ENCODE data around the gene OGFRL1.
A peak's percentile ranks its signal among the peaks of the same experiment; 100 is the strongest.

OGFRL1 gene

DNA sequence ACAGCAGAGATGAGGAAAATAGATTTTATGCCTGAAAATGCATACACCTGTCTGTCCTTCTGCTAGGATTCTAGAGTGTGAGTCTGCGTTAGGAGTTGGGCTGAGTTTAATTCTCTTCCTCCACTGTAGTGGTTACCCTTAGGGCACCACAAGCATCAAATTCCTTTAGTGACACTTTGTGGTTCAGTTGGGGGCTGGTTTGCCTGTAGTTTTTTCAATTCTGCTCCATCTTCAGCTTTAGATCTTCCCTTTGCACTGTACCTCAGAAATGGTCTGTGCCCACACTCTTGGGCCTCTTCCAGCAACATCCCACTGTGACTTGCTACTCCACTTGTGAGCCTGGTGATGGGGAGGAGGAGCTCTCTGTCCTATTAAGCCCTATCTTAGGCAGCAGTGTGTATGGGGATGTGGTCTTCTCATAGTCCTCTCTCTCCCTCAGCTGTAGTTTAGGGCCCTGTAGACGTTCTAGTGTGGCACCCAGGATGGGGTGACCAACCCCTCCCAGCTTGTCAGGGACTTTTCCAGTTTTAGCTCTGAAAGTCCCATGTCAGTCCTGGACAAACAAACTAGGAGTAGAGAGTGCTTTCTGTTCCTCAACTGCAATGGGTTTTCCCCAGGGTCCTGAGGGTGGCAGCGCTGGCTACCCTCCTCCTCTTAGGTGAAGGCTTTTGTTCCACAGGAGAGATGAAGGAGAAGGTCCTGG lies 19.7 kb upstream of the OGFRL1 start:
- H3K27ac ChIP-seq = no peak overlapping the region
- TF ChIP-seq ZFX (IDR thresholded peaks at IDR 0.05) = no peak
- TF ChIP-seq, protein P1, sequence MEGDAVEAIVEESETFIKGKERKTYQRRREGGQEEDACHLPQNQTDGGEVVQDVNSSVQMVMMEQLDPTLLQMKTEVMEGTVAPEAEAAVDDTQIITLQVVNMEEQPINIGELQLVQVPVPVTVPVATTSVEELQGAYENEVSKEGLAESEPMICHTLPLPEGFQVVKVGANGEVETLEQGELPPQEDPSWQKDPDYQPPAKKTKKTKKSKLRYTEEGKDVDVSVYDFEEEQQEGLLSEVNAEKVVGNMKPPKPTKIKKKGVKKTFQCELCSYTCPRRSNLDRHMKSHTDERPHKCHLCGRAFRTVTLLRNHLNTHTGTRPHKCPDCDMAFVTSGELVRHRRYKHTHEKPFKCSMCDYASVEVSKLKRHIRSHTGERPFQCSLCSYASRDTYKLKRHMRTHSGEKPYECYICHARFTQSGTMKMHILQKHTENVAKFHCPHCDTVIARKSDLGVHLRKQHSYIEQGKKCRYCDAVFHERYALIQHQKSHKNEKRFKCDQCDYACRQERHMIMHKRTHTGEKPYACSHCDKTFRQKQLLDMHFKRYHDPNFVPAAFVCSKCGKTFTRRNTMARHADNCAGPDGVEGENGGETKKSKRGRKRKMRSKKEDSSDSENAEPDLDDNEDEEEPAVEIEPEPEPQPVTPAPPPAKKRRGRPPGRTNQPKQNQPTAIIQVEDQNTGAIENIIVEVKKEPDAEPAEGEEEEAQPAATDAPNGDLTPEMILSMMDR (conservative IDR thresholded peaks at IDR 0.05) = no peak

DNA sequence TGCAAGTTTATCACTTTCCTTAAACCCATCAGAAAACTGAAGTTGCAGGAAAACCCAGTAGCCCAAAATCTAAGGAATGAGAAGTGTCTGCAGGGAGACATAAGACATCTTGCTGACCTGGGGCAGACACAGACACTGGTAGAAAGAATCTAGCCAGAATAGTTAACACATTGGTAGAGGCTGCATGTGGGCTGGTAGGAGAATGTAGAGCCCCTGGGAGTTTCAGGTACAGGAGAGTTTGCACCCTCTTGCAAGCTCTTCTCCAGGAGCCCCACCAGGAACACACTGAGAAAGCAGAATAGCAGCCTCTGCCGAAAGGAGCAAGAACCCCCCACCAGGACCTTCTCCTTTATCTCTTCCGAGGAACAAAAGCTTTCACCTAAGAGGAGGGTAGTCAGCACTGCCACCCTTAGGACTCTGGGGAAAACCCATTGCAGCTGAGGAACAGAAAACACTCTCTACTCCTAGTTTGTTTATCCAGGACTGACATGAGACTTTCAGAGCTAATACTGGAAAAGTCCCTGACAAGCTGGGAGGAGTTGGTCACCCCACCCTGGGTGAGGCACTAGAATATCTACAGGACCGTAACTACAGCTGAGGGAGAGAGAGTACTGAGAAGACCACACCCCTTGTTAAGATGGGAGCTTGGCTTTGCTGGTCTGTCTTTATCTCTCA lies 10.5 kb upstream of the OGFRL1 start:
- TF ChIP-seq, protein P1 (conservative IDR thresholded peaks at IDR 0.05) = no peak
- TF ChIP-seq ZFX (IDR thresholded peaks at IDR 0.05) = no peak

DNA sequence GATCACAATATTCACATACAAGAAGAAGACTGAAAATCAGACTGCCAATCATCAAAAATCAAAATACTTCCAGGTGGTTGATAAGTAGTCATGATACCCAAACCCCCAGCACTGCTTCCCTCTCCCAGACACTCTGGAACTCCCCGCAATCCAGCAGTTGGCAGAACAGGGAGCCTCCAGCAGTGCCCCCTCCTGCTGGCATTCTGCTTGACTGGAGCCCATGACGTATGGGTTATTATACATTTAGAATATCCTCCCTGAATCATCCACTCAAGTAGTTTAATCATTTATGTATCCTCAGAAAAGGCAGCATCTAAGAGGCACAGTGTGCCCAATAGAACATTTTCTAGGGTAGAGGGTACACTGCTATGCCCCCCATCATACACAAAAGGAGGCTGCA lies 9.3 kb upstream of the OGFRL1 start:
- TF ChIP-seq ZFX (IDR thresholded peaks at IDR 0.05) = no peak
- TF ChIP-seq, protein P1 (conservative IDR thresholded peaks at IDR 0.05) = no peak
- no peak overlapping the region for H3K27ac ChIP-seq

More for the DNA sequence above, 10.5 kb upstream of the OGFRL1 start:
- no peak overlapping the region for H3K27ac ChIP-seq

DNA sequence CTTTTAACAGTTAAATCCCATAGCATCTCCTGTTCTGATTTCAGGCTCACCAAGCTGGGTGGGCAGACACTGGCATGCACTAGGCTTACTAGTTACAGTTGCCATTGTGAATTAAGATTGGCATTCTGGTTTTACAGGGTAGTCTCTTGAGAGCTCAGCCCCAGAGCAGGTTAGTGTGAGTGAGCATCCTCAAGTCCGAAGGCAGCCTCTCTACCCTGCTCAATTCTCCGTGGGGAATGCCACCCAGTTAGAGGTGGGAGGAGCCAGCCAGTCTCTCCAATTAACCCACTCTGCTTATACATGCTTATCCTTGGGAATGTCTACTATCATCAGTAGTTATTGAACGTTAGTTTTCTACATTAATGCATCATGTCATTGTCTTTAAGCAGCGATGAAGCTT lies 8.9 kb upstream of the OGFRL1 start:
- no peak for TF ChIP-seq ZFX (IDR thresholded peaks at IDR 0.05)
- TF ChIP-seq, protein P1 (conservative IDR thresholded peaks at IDR 0.05) = no peak
- no peak overlapping the region for H3K27ac ChIP-seq

DNA sequence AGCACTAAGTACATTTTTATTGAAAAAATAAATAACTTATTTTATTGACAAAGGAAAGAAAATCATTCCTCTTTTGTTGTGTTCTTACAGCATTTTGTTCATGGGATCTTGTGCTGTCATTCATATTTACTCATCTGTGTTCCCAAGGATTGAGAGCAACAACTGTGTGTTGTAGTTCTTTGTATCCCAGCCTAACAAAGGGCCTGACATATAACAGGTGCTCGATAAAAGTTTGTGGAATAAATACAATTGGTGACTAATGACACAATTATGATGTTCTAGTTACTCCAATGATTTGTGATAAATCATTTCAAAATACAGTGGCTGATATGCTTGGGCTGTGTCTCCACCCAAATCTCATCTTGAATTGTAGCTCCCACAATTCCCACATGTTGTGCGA lies 7.9 kb upstream of the OGFRL1 start:
- no peak for TF ChIP-seq ZFX (IDR thresholded peaks at IDR 0.05)
- TF ChIP-seq, protein P1 (conservative IDR thresholded peaks at IDR 0.05) = no peak

DNA sequence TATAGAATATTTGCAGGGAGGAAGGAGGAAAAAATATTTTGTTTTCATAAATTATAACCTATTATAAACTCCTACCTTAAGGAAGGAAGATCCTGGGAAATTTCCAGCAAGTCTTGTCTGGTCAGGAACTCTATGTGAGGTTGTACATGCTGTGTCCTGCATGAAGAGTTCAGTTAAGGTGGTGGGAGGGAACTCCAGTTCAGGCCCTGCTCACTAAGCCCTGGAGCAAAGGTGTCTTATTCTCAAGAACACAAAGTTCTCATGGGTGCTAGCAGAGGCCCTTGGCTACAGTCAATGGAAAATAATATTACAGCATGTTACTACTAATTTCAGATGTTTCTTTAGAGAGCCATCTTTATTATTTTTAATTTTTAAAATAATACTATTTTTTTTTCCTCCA lies 3.8 kb upstream of the OGFRL1 start:
- no peak overlapping the region; the same call in 1 of the 2 replicates for H3K27ac ChIP-seq
- TF ChIP-seq, protein P1 (conservative IDR thresholded peaks at IDR 0.05) = no peak
- TF ChIP-seq ZFX (IDR thresholded peaks at IDR 0.05) = no peak

More for the DNA sequence above, 7.9 kb upstream of the OGFRL1 start:
- no peak overlapping the region for H3K27ac ChIP-seq

DNA sequence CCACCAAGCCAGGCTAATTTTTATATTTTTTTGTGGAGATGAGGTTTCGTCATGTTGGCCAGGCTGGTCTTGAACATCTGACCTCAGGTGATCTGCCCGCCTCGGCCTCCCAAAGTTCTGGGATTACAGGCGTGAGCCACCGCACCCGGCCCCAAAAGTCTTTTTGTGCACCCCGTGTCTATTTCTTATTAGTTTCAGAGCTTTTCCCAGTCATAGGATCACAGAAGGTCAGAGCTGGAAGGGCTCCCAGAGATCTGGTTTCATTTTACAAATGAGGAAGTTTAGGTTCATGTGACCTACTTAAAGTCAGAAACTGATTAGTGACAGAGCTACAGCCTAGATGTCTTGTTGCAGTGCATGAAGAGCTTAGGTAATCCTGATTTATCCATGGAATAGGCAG lies 1.6 kb upstream of the OGFRL1 start:
- TF ChIP-seq ZFX (IDR thresholded peaks at IDR 0.05) = no peak
- TF ChIP-seq, protein P1 (conservative IDR thresholded peaks at IDR 0.05) = no peak
- H3K27ac ChIP-seq = peak overlapping the region; percentile 54

All from C4-2B (cell line).